ENCODE data around the gene CCNG1.
"Not testable (repeated sequence)": the region's sequence is repeated elsewhere in the genome, so short reads cannot be mapped to it uniquely, and the experiment has no call there.

The CCNG1 gene, protein sequence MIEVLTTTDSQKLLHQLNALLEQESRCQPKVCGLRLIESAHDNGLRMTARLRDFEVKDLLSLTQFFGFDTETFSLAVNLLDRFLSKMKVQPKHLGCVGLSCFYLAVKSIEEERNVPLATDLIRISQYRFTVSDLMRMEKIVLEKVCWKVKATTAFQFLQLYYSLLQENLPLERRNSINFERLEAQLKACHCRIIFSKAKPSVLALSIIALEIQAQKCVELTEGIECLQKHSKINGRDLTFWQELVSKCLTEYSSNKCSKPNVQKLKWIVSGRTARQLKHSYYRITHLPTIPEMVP

DNA sequence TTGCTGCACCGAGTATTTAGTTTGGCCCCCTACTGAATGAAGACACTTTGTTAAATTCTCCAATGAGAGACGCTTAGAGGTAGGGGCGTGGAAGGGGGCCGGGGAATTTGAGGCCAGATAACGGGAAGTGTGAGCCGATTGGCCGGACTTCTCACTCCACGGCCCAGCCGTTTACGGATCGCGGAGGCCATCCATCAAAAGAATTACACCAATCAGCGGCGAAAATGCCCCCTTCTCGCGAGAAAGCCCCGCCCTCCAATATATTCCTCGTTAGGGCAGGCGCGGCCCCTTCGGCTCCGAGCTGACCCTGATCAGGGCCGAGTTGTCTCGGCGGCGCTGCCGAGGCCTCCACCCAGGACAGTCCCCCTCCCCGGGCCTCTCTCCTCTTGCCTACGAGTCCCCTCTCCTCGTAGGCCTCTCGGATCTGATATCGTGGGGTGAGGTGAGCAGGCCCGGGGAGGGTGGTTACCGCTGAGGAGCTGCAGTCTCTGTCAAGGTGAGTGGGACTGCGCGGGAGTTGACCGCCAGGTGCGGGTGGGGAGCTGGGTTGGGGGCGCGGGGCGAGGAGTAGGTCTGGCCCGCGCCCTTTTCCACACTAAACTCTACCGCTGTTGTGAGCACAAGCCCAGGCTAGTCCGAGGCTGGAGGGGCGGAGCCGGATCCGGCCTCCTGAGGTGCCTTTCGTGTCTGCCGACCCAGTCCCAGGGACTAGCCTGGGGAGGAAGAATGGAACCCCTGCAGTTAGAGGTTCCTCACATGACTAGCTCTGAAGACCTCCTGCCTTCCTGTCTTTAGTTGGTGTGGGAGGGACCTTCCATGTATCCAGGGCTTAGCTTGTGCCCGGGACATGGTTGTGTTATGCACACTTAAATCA is at the start of gene CCNG1:
CCNG1 (plus strand) TSS at position 287 of the 874 bp plus-strand sequence. CDS start 1,662 bp downstream, outside the sequence.
- no peak for TF ChIP-seq CTCF (IDR thresholded peaks at IDR 0.05; ENCODE audit: insufficient read depth, low read depth, low read length, missing control alignments)
- H3K4me3 ChIP-seq (ENCODE audit: low read depth, low read length), result peak within 1 kb of the TSS; percentile 92
- peak; percentile 97 for DNase-seq (ENCODE audit: low read depth)

DNA sequence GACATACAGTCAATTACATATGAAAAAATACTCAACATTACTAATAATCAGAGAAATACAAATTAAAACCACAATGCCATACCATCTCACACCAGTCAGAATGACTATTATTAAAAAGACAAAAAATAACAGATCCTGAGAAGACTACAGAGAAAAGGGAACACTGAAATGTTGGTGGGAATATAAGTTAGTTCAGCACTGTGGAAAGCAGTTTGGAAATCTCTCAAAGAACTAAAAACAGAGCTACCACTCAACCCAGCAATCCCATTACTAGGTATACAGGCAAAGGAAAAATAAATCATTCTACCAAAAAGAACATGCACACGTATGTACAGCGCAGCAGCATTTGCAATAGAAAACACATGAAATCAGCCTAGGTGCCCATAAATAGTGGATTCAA is 41.6 kb upstream of the CCNG1 start:
- no peak for TF ChIP-seq CTCF (IDR thresholded peaks at IDR 0.05; ENCODE audit: insufficient read depth, low read depth, low read length, missing control alignments)
- H3K4me3 ChIP-seq (ENCODE audit: low read depth, low read length), result no peak overlapping the region
- DNase-seq (ENCODE audit: low read depth), result no peak

GRCh38 chr5:163396818-163397340 is 40.5 kb upstream of the CCNG1 start:
- H3K4me3 ChIP-seq (ENCODE audit: low read depth, low read length); DNase-seq (ENCODE audit: low read depth): not testable (repeated sequence)

DNA sequence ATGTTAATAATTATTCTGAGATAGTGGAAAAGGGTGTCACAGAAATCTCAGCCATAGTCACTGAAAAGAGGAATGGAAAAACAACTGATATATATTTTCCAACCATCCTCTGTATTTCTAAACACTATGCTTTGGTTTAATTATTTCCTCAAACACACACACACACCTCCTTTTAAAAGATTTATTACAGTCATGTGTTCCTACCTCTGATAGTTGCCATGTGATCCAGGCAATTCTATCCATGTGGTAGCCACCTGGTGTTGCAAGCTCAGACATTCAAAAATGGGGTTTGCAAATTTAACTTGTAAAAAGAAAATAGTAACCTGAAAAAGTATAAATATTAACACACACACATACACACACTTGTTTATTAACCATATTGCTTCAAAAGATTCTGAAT is 40.0 kb upstream of the CCNG1 start:
- no peak for TF ChIP-seq CTCF (IDR thresholded peaks at IDR 0.05; ENCODE audit: insufficient read depth, low read depth, low read length, missing control alignments)
- no peak for DNase-seq (ENCODE audit: low read depth)
- H3K4me3 ChIP-seq (ENCODE audit: low read depth, low read length), result no peak overlapping the region

GRCh38 chr5:163399923-163400322 is 37.5 kb upstream of the CCNG1 start:
- no peak for DNase-seq (ENCODE audit: low read depth)
- no peak overlapping the region for H3K4me3 ChIP-seq (ENCODE audit: low read depth, low read length)
- no peak for TF ChIP-seq CTCF (IDR thresholded peaks at IDR 0.05; ENCODE audit: insufficient read depth, low read depth, low read length, missing control alignments)

DNA sequence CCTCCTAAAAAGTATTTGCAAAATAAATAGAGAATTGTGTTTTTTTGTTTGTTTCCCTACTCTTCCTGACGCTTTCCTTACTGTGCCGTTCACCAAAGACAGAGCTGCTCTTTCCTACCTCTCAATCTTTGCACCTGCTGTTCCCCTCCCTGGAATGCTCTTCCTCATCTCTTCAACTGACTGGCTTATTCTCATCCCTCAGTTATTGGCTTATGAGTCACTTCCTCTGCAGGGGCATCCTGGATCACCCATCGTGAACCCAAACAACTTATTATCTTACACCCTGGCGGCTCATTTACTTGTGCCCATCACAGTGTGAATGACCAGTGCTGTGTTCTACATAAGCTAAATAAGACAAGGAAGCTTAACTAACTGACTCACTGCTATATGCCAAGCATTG is 36.1 kb upstream of the CCNG1 start:
- no peak for DNase-seq (ENCODE audit: low read depth)
- H3K4me3 ChIP-seq (ENCODE audit: low read depth, low read length), result no peak overlapping the region
- TF ChIP-seq CTCF (IDR thresholded peaks at IDR 0.05; ENCODE audit: insufficient read depth, low read depth, low read length, missing control alignments), result no peak

GRCh38 chr5:163402007-163402406 is 35.4 kb upstream of the CCNG1 start:
- TF ChIP-seq CTCF (IDR thresholded peaks at IDR 0.05; ENCODE audit: insufficient read depth, low read depth, low read length, missing control alignments), result no peak
- no peak overlapping the region for H3K4me3 ChIP-seq (ENCODE audit: low read depth, low read length)
- no peak for DNase-seq (ENCODE audit: low read depth)
